Measurements from ENCODE around the gene CENPM.

The CENPM gene

GRCh38 chr22:41913842-41914534, 33.0 kb downstream of the CENPM start:
- DNase-seq (ENCODE audit: low read depth), result no peak

- no peak for DNase-seq (ENCODE audit: low read depth)
Observed at GRCh38 chr22:41913040-41913719, 33.8 kb downstream of the CENPM start.

- no peak for DNase-seq (ENCODE audit: low read depth)
Observed at GRCh38 chr22:41912338-41913039, 34.5 kb downstream of the CENPM start.

GRCh38 chr22:41911001-41911611, 35.8 kb downstream of the CENPM start:
- DNase-seq (ENCODE audit: low read depth), result no peak

- DNase-seq (ENCODE audit: low read depth), result no peak
Observed at GRCh38 chr22:41910050-41911000, 36.6 kb downstream of the CENPM start.

GRCh38 chr22:41909310-41910049, 37.5 kb downstream of the CENPM start:
- DNase-seq (ENCODE audit: low read depth), result no peak

GRCh38 chr22:41908411-41909309, 38.3 kb downstream of the CENPM start:
- DNase-seq (ENCODE audit: low read depth), result no peak

GRCh38 chr22:41907436-41908401, 39.2 kb downstream of the CENPM start:
- no peak for DNase-seq (ENCODE audit: low read depth)

- DNase-seq (ENCODE audit: low read depth), result no peak
Observed at GRCh38 chr22:41906822-41907221, 40.1 kb downstream of the CENPM start.

- DNase-seq (ENCODE audit: low read depth), result no peak
Observed at GRCh38 chr22:41905411-41906202, 41.3 kb downstream of the CENPM start.

- DNase-seq (ENCODE audit: low read depth), result no peak
Observed at GRCh38 chr22:41904450-41905410, 42.2 kb downstream of the CENPM start.

GRCh38 chr22:41902932-41903421, 44.0 kb downstream of the CENPM start:
- DNase-seq (ENCODE audit: low read depth), result no peak

GRCh38 chr22:41902016-41902415, 44.9 kb downstream of the CENPM start:
- no peak for DNase-seq (ENCODE audit: low read depth)

GRCh38 chr22:41900652-41901312, 46.2 kb downstream of the CENPM start:
- no peak for DNase-seq (ENCODE audit: low read depth)

GRCh38 chr22:41899992-41900651, 46.8 kb downstream of the CENPM start:
- DNase-seq (ENCODE audit: low read depth), result no peak
